Activated naive CD8-positive, alpha-beta T cell (primary cell): ENCODE data around the gene IRX2.

Experiments used
- H3K27ac Mint-ChIP-seq: one replicate; pipeline ENCODE4 v1.8.0; 2021; ENCODE audit warnings: mixed read lengths
- H3K27me3 Mint-ChIP-seq: one replicate; pipeline ENCODE4 v1.8.0; 2021; ENCODE audit warnings: mixed read lengths
- H3K36me3 Mint-ChIP-seq: one replicate; pipeline ENCODE4 v1.8.0; 2021; ENCODE audit warnings: mixed read lengths
- H3K4me1 Mint-ChIP-seq: one replicate; pipeline ENCODE4 v1.8.0; 2021; ENCODE audit warnings: low read depth, mixed read lengths
- H3K4me3 Mint-ChIP-seq: one replicate; pipeline ENCODE4 v1.8.0; 2021; ENCODE audit warnings: mild to moderate bottlenecking, mixed read lengths
- H3K9me3 Mint-ChIP-seq: one replicate; pipeline ENCODE4 v1.8.0; 2021; ENCODE audit warnings: low read depth, mixed read lengths

The IRX2 gene

GRCh38 chr5:2761921-2762488, 10.5 kb upstream of the IRX2 start:
- H3K4me3 Mint-ChIP-seq: no peak overlapping the region
- H3K27me3 Mint-ChIP-seq: peaks cover 17% of the 10 kb centered on the region
- no peaks in the 10 kb centered on the region for H3K9me3 Mint-ChIP-seq
- no peaks in the 10 kb centered on the region for H3K4me1 Mint-ChIP-seq
- no peaks in the 10 kb centered on the region for H3K36me3 Mint-ChIP-seq
- H3K27ac Mint-ChIP-seq: no peak overlapping the region

- Mint-ChIP-seq H3K27me3 (peaks cover 29% of the 10 kb centered on the region), H3K27ac (no peak overlapping the region), H3K4me3 (no peak overlapping the region), H3K9me3 (no peaks in the 10 kb centered on the region), H3K4me1 (peaks cover 11% of the 10 kb centered on the region), H3K36me3 (no peaks in the 10 kb centered on the region)
Observed at GRCh38 chr5:2759696-2760461, 8.4 kb upstream of the IRX2 start.

GRCh38 chr5:2759091-2759490, 7.6 kb upstream of the IRX2 start:
- Mint-ChIP-seq H3K36me3 (no peaks in the 10 kb centered on the region), H3K4me3 (no peak overlapping the region), H3K9me3 (no peaks in the 10 kb centered on the region), H3K27ac (no peak overlapping the region), H3K4me1 (peaks cover 14% of the 10 kb centered on the region), H3K27me3 (peaks cover 32% of the 10 kb centered on the region)

- H3K27ac Mint-ChIP-seq: no peak overlapping the region
- no peaks in the 10 kb centered on the region for H3K9me3 Mint-ChIP-seq
- no peaks in the 10 kb centered on the region for H3K36me3 Mint-ChIP-seq
- H3K4me3 Mint-ChIP-seq: no peak overlapping the region
- H3K4me1 Mint-ChIP-seq: peaks cover 16% of the 10 kb centered on the region
- peaks cover 29% of the 10 kb centered on the region for H3K27me3 Mint-ChIP-seq
Observed at GRCh38 chr5:2758632-2759031, 7.2 kb upstream of the IRX2 start.

GRCh38 chr5:2757563-2758351, 6.3 kb upstream of the IRX2 start:
- peaks cover 30% of the 10 kb centered on the region for H3K27me3 Mint-ChIP-seq
- H3K4me1 Mint-ChIP-seq: peaks cover 20% of the 10 kb centered on the region

GRCh38 chr5:2756211-2757152, 5.0 kb upstream of the IRX2 start:
- Mint-ChIP-seq H3K9me3 (no peaks in the 10 kb centered on the region), H3K27ac (no peak overlapping the region), H3K27me3 (peaks cover 34% of the 10 kb centered on the region), H3K4me3 (peak overlapping the region; percentile 61), H3K36me3 (no peaks in the 10 kb centered on the region), H3K4me1 (peaks cover 22% of the 10 kb centered on the region)

More at GRCh38 chr5:2757563-2758351, 6.3 kb upstream of the IRX2 start:
- Mint-ChIP-seq H3K9me3 (no peaks in the 10 kb centered on the region), H3K4me3 (no peak overlapping the region), H3K27ac (no peak overlapping the region), H3K36me3 (no peaks in the 10 kb centered on the region)

GRCh38 chr5:2755681-2756171, 4.2 kb upstream of the IRX2 start:
- H3K36me3 Mint-ChIP-seq: no peaks in the 10 kb centered on the region
- no peaks in the 10 kb centered on the region for H3K9me3 Mint-ChIP-seq
- H3K27ac Mint-ChIP-seq: no peak overlapping the region
- peak overlapping the region; percentile 60 for H3K4me3 Mint-ChIP-seq
- peaks cover 22% of the 10 kb centered on the region for H3K4me1 Mint-ChIP-seq
- peaks cover 34% of the 10 kb centered on the region for H3K27me3 Mint-ChIP-seq

GRCh38 chr5:2755076-2755680, 3.7 kb upstream of the IRX2 start:
- no peaks in the 10 kb centered on the region for H3K9me3 Mint-ChIP-seq
- no peak overlapping the region for H3K27ac Mint-ChIP-seq
- H3K4me3 Mint-ChIP-seq: peak overlapping the region; percentile 57
- H3K36me3 Mint-ChIP-seq: no peaks in the 10 kb centered on the region
- peaks cover 34% of the 10 kb centered on the region for H3K27me3 Mint-ChIP-seq
- peaks cover 22% of the 10 kb centered on the region for H3K4me1 Mint-ChIP-seq

GRCh38 chr5:2754581-2755075, 3.2 kb upstream of the IRX2 start:
- Mint-ChIP-seq H3K4me1 (peaks cover 25% of the 10 kb centered on the region), H3K36me3 (no peaks in the 10 kb centered on the region), H3K4me3 (peak overlapping the region; percentile 17), H3K27ac (no peak overlapping the region), H3K9me3 (no peaks in the 10 kb centered on the region), H3K27me3 (peaks cover 35% of the 10 kb centered on the region)

GRCh38 chr5:2753452-2754420, 2.3 kb upstream of the IRX2 start:
- H3K9me3 Mint-ChIP-seq: no peaks in the 10 kb centered on the region
- peak overlapping the region; percentile 17 for H3K4me3 Mint-ChIP-seq
- no peak overlapping the region for H3K27ac Mint-ChIP-seq
- peaks cover 27% of the 10 kb centered on the region for H3K4me1 Mint-ChIP-seq
- peaks cover 37% of the 10 kb centered on the region for H3K27me3 Mint-ChIP-seq
- no peaks in the 10 kb centered on the region for H3K36me3 Mint-ChIP-seq

GRCh38 chr5:2752821-2753439, 1.5 kb upstream of the IRX2 start:
- Mint-ChIP-seq H3K4me1 (peaks cover 27% of the 10 kb centered on the region), H3K9me3 (no peaks in the 10 kb centered on the region), H3K4me3 (no peak overlapping the region), H3K27me3 (peaks cover 35% of the 10 kb centered on the region), H3K36me3 (no peaks in the 10 kb centered on the region), H3K27ac (no peak overlapping the region)

GRCh38 chr5:2752059-2752820, 763 bp upstream of the IRX2 start:
- H3K36me3 Mint-ChIP-seq: no peaks in the 10 kb centered on the region
- peaks cover 35% of the 10 kb centered on the region for H3K27me3 Mint-ChIP-seq
- H3K4me1 Mint-ChIP-seq: peaks cover 27% of the 10 kb centered on the region
- peak overlapping the region; percentile 35 for H3K4me3 Mint-ChIP-seq
- H3K27ac Mint-ChIP-seq: no peak overlapping the region
- no peaks in the 10 kb centered on the region for H3K9me3 Mint-ChIP-seq
